K562 (cell line): ENCODE data around the gene HS3ST2. TPM values are rescaled to one million over a fixed set of nuclear protein-coding genes. Genes with fewer than 3 reads are reported as not detected.

Source experiments
- ATAC-seq: fragments of 200-7000 bp; cut with Tn5 transposase; 3 replicates; pipeline ENCODE4 v1.9.1; 2020; ENCODE audit warnings: moderate library complexity
- BruUV-seq: library from RNA; stranded (reverse); fragments of 400-500 nt; replicated peaks from 2 replicates; lab custom pipeline; 2021; lab: Mats Ljungman, UMichigan
- CTCF ChIA-PET: fragments of 300-600 bp; formaldehyde crosslinking; extraction: SDS; loops from one replicate; lab custom pipeline; 2021; ENCODE audit warnings: low intra/inter-chr PET ratio; lab: Yijun Ruan, JAX
- POLR2A ChIA-PET: fragments of 300-600, 350-650 bp; sonication (Branson Sonifier 250); formaldehyde crosslinking; extraction: SDS; loops from one replicate; lab custom pipeline; 2021; ENCODE audit warnings: antibody characterized with exemption, inconsistent platforms; lab: Yijun Ruan, JAX
- DNase-seq, 4 experiments: peaks; one replicate each; pipeline versions ENCODE4 v3.0.0 to v3.0.0-alpha.2; 2011 to 2018; ENCODE audit warnings: low spot score in 3 of 4, mixed read lengths in 3 of 4; ENCODE audit errors: extremely low read depth in 1 of 4
- FAIRE-seq: peaks from 2 replicates; lab custom pipeline; 2011; peaks lifted over from hg19 to GRCh38; lab: Jason Lieb, UNC
- H2AFZ ChIP-seq: 2 replicates; pipeline ENCODE4 v1.6.0; 2011; ENCODE audit warnings: low read depth, low read length, control low read depth, inconsistent platforms
- H3K27ac ChIP-seq: fragments of 200-600 bp; 3 replicates; pipeline ENCODE4 v1.8.0; 2011; ENCODE audit warnings: low read depth, mild to moderate bottlenecking, control low read depth, inconsistent platforms, low read length, moderate library complexity, mixed read lengths; ENCODE audit errors: extremely low read depth
- H3K27me3 ChIP-seq, 2 experiments: fragments of 300-600 bp in 1 of 2; 2 replicates in 1 of 2; 3 replicates in 1 of 2; pipeline versions ENCODE4 v1.6.0 to v1.8.0; 2011; ENCODE audit warnings: inconsistent platforms in 2 of 2, low read length in 2 of 2, mild to moderate bottlenecking in 1 of 2, mixed read lengths in 1 of 2, moderate library complexity in 1 of 2; ENCODE audit not compliant: control insufficient read depth in 2 of 2, insufficient read depth in 2 of 2
- H3K36me3 ChIP-seq: fragments of 300-600 bp; 3 replicates; pipeline ENCODE4 v1.8.0; 2011; ENCODE audit warnings: mild to moderate bottlenecking, low read length, inconsistent platforms; ENCODE audit not compliant: control insufficient read depth, insufficient read depth
- H3K4me1 ChIP-seq, 2 experiments: fragments of 200-600 bp in 1 of 2; replicated peaks in 1 of 2; 2 replicates in 1 of 2; 3 replicates in 1 of 2; pipeline versions ENCODE4 v1.5.1 to v1.8.0; 2011; ENCODE audit warnings: inconsistent platforms in 2 of 2, low read length in 2 of 2, mild to moderate bottlenecking in 1 of 2, mixed read lengths in 1 of 2, moderate library complexity in 1 of 2; ENCODE audit not compliant: control insufficient read depth in 2 of 2, insufficient read depth in 2 of 2
- H3K4me2 ChIP-seq: 2 replicates; pipeline ENCODE4 v1.6.1; 2011; ENCODE audit warnings: low read length, control low read depth, inconsistent platforms, mixed read lengths; ENCODE audit not compliant: insufficient read depth
- H3K4me3 ChIP-seq: fragments of 200-600 bp; sonication (generic), shearing (Covaris generic); 2 replicates; pipeline ENCODE4 v1.5.1; 2016; ENCODE audit warnings: control low read depth, inconsistent platforms
- H3K79me2 ChIP-seq: fragments of 200-600 bp; 3 replicates; pipeline ENCODE4 v1.8.0; 2011; ENCODE audit warnings: low read length, inconsistent platforms; ENCODE audit not compliant: control insufficient read depth, insufficient read depth
- H3K9ac ChIP-seq, 2 experiments: 2 replicates each; pipeline versions ENCODE4 v1.6.0 to v1.6.1; 2011; ENCODE audit warnings: low read depth in 2 of 2, low read length in 2 of 2, control low read depth in 1 of 2, inconsistent platforms in 1 of 2, mild to moderate bottlenecking in 1 of 2, mixed read lengths in 1 of 2; ENCODE audit not compliant: insufficient read depth in 1 of 2
- H3K9me1 ChIP-seq: one replicate; pipeline ENCODE4 v1.6.0; 2011; ENCODE audit warnings: inconsistent platforms, mild to moderate bottlenecking, low read length, moderate library complexity; ENCODE audit not compliant: control insufficient read depth, insufficient read depth
- H3K9me3 ChIP-seq: replicated peaks from 2 replicates; pipeline ENCODE4 v1.5.1; 2011; ENCODE audit warnings: low read depth, low read length, inconsistent platforms; ENCODE audit not compliant: control insufficient read depth, insufficient read depth
- H4K20me1 ChIP-seq: replicated peaks from 2 replicates; pipeline ENCODE4 v1.6.1; 2011; ENCODE audit warnings: low read length, inconsistent platforms, mixed read lengths; ENCODE audit not compliant: control insufficient read depth, insufficient read depth
- ARID2 ChIP-seq: fragments of 450-650 bp; IDR thresholded peaks from 2 replicates; pipeline ENCODE4 v1.6.1; 2017; ENCODE audit warnings: antibody characterized with exemption, mild to moderate bottlenecking
- ATF7 ChIP-seq: fragments of 450-650 bp; IDR thresholded peaks from 2 replicates; pipeline ENCODE4 v1.7.1; 2014; ENCODE audit warnings: mild to moderate bottlenecking, moderate library complexity
- CAMTA2 ChIP-seq: fragments of 250-450 bp; sonication (Bioruptor Pico); conservative IDR thresholded peaks from 2 replicates; pipeline ENCODE4 v1.5.1; 2022
- CBFA2T3 ChIP-seq: fragments of 450-650 bp; IDR thresholded peaks from 2 replicates; pipeline ENCODE4 v1.6.1; 2017
- FOXM1 ChIP-seq, 2 experiments: fragments of 450-650 bp in 1 of 2; sonication (generic) in 1 of 2; formaldehyde crosslinking in 1 of 2; IDR thresholded peaks; 2 replicates each; pipeline versions ENCODE4 v1.6.1 to v1.9.0; 2017 to 2022; ENCODE audit warnings: low read depth in 2 of 2, mild to moderate bottlenecking in 2 of 2, missing genetic modification reagents in 1 of 2, moderate library complexity in 1 of 2
- GATAD2A ChIP-seq: fragments of 450-650 bp; IDR thresholded peaks from 2 replicates; pipeline ENCODE4 v1.6.1; 2017
- GTF2E2 ChIP-seq: fragments of 200-800 bp; sonication (Bioruptor generic); IDR thresholded peaks from 2 replicates; pipeline ENCODE4 v1.6.1; 2016; ENCODE audit warnings: missing genetic modification characterization, missing compliant biosample characterization
- KDM2B ChIP-seq: fragments of 250-450 bp; sonication (Bioruptor Pico); IDR thresholded peaks from 2 replicates; pipeline ENCODE4 v1.8.0; 2021; ENCODE audit warnings: mild to moderate bottlenecking, moderate library complexity
- KLF13 ChIP-seq: fragments of 450-650 bp; IDR thresholded peaks from 2 replicates; pipeline ENCODE4 v1.6.1; 2016; ENCODE audit warnings: missing genetic modification characterization, low read depth, mild to moderate bottlenecking, missing compliant biosample characterization, moderate library complexity, borderline replicate concordance
- PHF20 ChIP-seq: fragments of 450-650 bp; IDR thresholded peaks from 2 replicates; pipeline ENCODE4 v1.6.1; 2018; ENCODE audit not compliant: partially characterized antibody
- PPARD ChIP-seq: fragments of 250-450 bp; sonication (Bioruptor Pico); IDR thresholded peaks from 2 replicates; pipeline ENCODE4 v1.8.0; 2022; ENCODE audit warnings: inconsistent platforms, mild to moderate bottlenecking, moderate library complexity
- SETDB1 ChIP-seq: IDR thresholded peaks from one replicate; pipeline ENCODE4 v1.6.1; 2012; ENCODE audit warnings: low read length, control low read depth, inconsistent platforms
- ZFP30 ChIP-seq: fragments of 250-450 bp; sonication (Bioruptor Pico); IDR thresholded peaks from 2 replicates; pipeline ENCODE4 v1.8.0; 2022; ENCODE audit warnings: moderate library complexity, mild to moderate bottlenecking, inconsistent platforms, borderline replicate concordance
- ZNF77 ChIP-seq: fragments of 250-450 bp; sonication (Bioruptor Pico); IDR thresholded peaks from 2 replicates; pipeline ENCODE4 v1.5.0; 2020
- WGBS: fragments of 100-300 bp; shearing (Covaris generic); methylation state at CpG from one replicate; pipeline ENCODE4 v1.1.6; 2016; ENCODE audit warnings: low coverage, mixed read lengths; ENCODE audit not compliant: insufficient coverage; ENCODE audit errors: missing lambda C conversion rate; 5-methylcytosine and 5-hydroxymethylcytosine counted together
- in situ Hi-C: fragments of 300-500 bp; cut with MboI; formaldehyde crosslinking; loops from 4 replicates; pipeline ENCODE4 v1.15.0; 2018; ENCODE audit warnings: inconsistent platforms, mixed read lengths
- intact Hi-C: fragments of 100-400 bp; cut with micrococcal nuclease; formaldehyde crosslinking; loops from 2 replicates; pipeline ENCODE4 v1.14.2; 2022
- polyA plus RNA-seq, 8 experiments: library from polyadenylated mRNA; depleted of rRNA in 4 of 8; stranded (reverse) in 5 of 8; unstranded in 3 of 8; fragments of >200 nt; fragmentation: Nextera tagmentation in 2 of 8; fragmentation: Illumina TruSeq in 1 of 8; extraction: Ambion mirVana in 2 of 8; extraction: Trizol in 1 of 8; gene quantifications; 2 replicates each; pipeline versions ENCODE4 v1.2.1 to v1.2.3, GENCODE V29; 2011 to 2014; ENCODE audit warnings: inconsistent platforms in 1 of 8, missing spikeins in 1 of 8
- total RNA-seq, 7 experiments: library from RNA; depleted of rRNA in 6 of 7; stranded (reverse); fragments of >200 nt in 6 of 7; fragmentation: Illumina TruSeq in 2 of 7; extraction: Trizol in 2 of 7; gene quantifications; 2 replicates each; pipeline versions ENCODE4 v1.2.1 to v1.2.3, GENCODE V29; 2011 to 2021; ENCODE audit warnings: low replicate concordance in 1 of 7

HS3ST2 gene
- total and polyA plus RNA-seq, 9 of the 15 experiments (the other 6 are each of a cell fraction or from before 2014, with no cell fraction given), result not detected

GRCh38 chr16:22927306-22927705, 113.3 kb downstream of the HS3ST2 start (continued):
- no peak for TF ChIP-seq PHF20

DNA sequence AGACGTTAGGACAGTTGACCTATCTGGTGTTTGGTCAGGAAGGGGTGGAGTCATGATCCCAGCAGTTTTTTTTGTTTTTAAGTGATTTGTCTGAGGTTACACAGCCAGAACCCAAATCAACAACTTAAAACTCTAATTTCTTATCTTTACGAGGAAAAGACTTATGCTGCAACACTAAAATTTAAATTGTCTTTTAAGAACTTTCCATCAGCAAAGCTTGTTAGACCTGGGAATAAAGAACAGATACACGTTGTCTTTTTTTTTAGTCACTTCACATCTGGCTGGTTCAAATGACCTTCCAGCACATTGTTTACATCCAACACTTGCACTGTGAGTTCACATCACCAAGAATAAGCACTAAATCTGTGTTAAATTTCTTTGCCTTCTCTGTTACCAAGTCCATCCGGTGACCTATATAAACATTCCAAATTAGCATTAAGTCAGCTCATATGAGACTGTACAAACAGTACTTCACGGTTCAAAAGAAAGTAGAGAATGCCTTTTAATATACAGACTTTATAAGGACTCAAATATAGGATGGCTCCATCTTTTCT, 115.0 kb downstream of the HS3ST2 start:
- no peaks in the 10 kb centered on the region for H4K20me1 ChIP-seq
- H3K27me3 ChIP-seq, result peaks cover 18 to 24% of the 10 kb centered on the region in 2 experiments
- DNase-seq (no peak), ATAC-seq (no peak), FAIRE-seq (no peak)
- no peaks in the 10 kb centered on the region for H3K4me1 ChIP-seq
- no peaks in the 10 kb centered on the region for H3K9me3 ChIP-seq
- 0% methylated on average over 5 of the region's 5 CpGs for WGBS
- H3K4me2 ChIP-seq, result no peak overlapping the region
- H3K36me3 ChIP-seq, result no peaks in the 10 kb centered on the region
- POLR2A ChIA-PET, result no interaction called here
- no peak overlapping the region for H3K4me3 ChIP-seq
- no TSS peak for BruUV-seq
- in situ Hi-C loops (no loop called here), intact Hi-C loops (no loop called here)
- no peaks in the 10 kb centered on the region for H3K79me2 ChIP-seq
- CTCF ChIA-PET, result interaction anchor here (0.7 kb wide), 1 partner anchor 9 kb away, joined by 3 read pairs; no protein-coding TSS in a partner anchor
- H3K9me1 ChIP-seq, result no peaks in the 10 kb centered on the region
- no peak overlapping the region for H2AFZ ChIP-seq
- no peak overlapping the region for H3K27ac ChIP-seq
- H3K9ac ChIP-seq, result no peak overlapping the region
- TF ChIP-seq KDM2B (no peak), FOXM1 (IDR thresholded peaks at IDR 0.05; ENCODE audit: low read depth) (no peak), FOXM1 (CRISPR knock-in tag; IDR thresholded peaks at IDR 0.05; ENCODE audit: low read depth) (no peak), ZFP30 (CRISPR knock-in tag) (no peak), PPARD (CRISPR knock-in tag) (no peak), KLF13 (no peak), SETDB1 (no peak), ARID2 (no peak), CBFA2T3 (no peak), ZNF77 (CRISPR knock-in tag) (no peak), CAMTA2 (no peak), GATAD2A (no peak), GTF2E2 (no peak), ATF7 (no peak)
- TF ChIP-seq, all 486 proteins: peak for 0
